GM23338 (cell line): Measurements from ENCODE around the gene SLC52A3.

Experiments used
- EZH2 ChIP-seq: fragments of 200-600 bp; sonication (generic); IDR thresholded peaks from one replicate; pipeline ENCODE4 v1.8.0; 2017; ENCODE audit warnings: antibody characterized with exemption, mild to moderate bottlenecking, low read depth; ENCODE audit not compliant: unreplicated experiment
- EZH2phosphoT487 ChIP-seq: fragments of 200-600 bp; sonication (generic); IDR thresholded peaks from one replicate; pipeline ENCODE4 v1.8.1; 2018; ENCODE audit warnings: antibody characterized with exemption; ENCODE audit not compliant: unreplicated experiment

- TF ChIP-seq EZH2: no peak
- no peak for TF ChIP-seq EZH2phosphoT487
Observed at GRCh38 chr20:711576-711975, 56.7 kb downstream of the SLC52A3 start.
